HG03196 (cell line): Measurements from ENCODE around the gene LYPD6.

Experiments
- ATAC-seq: cut with Tn5 transposase; IDR thresholded peaks from one replicate; pipeline ENCODE4 v1.9.1; 2021; ENCODE audit not compliant: unreplicated experiment

The LYPD6 gene

DNA sequence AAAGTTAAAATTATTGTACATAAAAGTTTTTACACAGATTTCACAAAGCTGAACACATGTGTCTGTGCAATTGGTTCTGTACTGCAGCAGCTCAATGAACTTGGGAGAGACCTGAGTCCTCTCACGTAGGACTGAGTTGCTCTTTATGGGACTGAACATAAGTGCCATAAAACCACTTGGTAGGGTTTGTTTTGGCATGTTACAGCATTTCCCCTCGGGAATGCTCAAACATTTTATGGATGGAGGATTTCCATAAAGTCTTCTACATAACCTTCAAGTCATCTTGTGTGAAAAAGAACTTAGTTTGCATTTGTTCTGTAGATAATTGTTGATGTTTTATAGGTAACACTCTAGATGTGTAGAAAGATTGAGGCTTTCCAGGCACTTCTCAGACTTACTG lies 15.9 kb downstream of the LYPD6 start:
- ATAC-seq = no peak

DNA sequence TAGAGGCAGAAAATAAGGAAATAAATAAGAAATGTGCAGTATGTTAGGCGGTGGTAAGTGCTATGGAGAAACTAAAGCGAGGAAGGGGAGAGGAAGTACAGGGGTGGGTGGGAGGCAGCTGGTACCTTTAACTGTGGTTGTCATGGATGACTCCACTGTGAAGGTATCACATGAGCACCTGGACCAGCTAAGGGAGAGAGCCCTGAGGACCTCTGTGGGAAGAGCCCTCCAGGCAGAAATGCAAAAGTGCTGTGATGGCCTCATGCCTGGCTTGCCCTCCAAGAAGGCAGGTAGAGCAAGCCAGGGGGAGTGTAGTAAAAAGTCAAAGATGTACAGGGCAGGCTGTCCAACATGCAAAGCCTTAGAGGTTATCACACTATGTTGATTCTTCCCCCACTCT lies 17.9 kb downstream of the LYPD6 start:
- ATAC-seq = no peak

DNA sequence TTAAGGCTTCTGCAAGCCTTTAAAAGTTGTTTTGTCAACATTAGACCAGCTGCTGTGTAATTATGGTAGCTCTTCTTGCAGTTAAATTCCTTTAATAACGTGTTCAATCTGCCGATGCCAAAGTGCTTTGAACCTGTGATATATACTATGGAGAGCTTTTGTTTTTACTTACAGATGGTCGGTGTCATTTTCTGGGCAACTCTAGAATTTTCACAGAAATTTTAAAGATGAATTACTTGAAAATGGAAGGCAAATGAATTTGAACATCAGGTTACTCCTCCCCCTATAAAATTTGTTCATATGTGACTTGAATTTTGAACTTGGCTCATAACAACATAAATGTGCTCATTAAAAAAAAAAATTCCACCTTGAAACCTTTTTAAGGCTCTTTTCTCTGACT lies 23.0 kb downstream of the LYPD6 start:
- ATAC-seq = no peak

DNA sequence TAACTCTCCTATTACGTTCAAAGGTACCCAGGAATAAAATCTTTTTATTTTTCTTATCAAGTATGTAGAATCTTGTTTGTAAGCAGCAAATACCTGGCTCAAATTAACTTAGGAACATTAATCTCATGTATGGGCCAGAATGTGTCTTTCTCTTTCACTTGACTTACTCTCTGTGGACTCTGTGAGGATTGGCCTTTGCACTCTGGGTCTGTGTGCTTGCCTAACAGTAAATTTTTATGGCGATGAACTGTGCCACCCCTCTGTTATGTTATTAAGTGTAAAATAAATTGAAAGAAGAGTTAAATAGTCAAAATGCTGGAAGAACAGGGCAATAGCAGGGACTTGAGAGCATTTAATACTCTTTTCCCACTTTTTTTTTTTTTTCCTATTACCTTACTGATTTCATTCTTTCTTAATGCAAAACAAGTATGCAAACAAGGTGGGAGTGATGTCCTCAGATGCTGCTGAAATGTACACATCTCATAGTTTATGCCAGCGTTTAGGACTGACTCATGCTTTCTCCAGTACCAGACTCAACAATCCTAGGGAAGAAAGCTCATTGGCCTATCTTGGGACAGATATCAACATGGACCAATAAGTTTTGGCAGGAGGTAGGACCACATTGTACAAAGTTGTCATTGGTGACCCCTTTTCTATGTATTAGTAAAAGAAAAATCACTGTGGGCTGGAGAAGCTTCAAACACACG lies 25.5 kb downstream of the LYPD6 start:
- ATAC-seq = no peak

- ATAC-seq = no peak
These were observed 26.7 kb downstream of the LYPD6 start for GRCh38 chr2:149357058-149357457.

DNA sequence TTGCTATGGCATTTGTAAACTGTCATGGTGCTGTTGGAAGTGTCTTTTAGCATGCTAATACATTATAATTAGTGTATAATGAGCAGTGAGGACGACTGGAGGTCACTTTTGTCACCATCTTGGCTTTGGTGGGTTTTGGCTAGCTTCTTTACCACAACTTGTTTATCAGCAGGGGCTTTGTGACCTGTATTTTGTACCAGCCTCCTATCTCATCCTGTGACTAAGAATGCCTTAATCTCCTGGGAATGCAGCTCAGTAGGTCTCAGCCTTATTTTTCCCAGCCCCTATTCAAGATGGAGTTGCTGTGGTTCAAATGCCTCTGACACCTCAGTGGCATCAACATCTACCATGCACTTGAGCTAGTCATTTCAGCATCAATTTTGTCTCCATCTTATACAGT lies 29.7 kb downstream of the LYPD6 start:
- no peak for ATAC-seq

DNA sequence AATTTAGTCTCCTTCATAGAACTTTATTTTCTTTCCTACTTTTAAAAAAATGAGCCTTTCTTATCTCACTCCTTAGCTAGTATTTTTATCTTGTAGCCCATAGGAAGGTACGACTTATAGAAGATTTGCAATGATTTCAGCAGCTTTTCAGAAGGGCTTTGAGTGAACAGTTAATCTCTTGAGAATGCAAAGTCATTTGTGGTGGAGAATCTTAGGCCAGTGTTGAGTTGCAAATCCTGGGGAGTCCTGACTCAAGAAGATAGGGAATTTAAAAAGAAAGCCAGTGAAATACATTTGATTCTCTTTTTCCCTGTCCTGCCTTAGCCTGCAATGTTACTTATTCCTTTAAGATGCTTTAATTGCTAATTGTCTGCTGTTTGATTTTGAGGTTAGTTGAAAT lies 33.6 kb downstream of the LYPD6 start:
- ATAC-seq = no peak

GRCh38 chr2:149364839-149365238 lies 34.5 kb downstream of the LYPD6 start:
- ATAC-seq = no peak

DNA sequence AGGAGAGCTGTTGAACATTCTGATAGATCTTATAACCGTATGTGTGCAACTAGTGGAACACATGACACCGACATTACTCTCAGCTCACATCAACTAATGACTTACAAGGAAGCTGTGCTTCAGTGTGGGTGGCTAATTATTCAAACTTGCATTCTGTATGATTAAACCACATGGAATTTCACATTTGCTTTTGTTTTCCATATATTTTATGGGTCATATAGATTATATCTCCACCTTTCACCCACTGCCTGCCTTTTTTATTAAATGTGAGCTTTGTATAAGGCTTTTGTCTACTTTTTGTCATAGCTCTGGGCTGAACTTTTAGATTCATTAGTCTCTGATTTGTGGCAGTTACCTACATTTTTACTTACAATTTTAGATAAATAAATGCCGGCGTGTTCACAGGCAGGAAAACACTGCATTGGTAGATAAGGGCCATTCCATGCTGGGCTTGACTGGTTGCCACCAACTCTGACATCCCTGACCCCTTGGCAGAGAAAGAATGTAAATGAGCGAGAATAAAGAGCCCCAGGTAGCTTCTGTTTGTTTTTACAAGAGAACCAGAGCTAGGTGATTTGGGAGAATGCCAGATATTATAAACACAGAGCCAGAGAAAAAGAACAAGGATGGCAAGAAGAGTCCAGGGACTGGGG lies 35.7 kb downstream of the LYPD6 start:
- ATAC-seq = no peak

DNA sequence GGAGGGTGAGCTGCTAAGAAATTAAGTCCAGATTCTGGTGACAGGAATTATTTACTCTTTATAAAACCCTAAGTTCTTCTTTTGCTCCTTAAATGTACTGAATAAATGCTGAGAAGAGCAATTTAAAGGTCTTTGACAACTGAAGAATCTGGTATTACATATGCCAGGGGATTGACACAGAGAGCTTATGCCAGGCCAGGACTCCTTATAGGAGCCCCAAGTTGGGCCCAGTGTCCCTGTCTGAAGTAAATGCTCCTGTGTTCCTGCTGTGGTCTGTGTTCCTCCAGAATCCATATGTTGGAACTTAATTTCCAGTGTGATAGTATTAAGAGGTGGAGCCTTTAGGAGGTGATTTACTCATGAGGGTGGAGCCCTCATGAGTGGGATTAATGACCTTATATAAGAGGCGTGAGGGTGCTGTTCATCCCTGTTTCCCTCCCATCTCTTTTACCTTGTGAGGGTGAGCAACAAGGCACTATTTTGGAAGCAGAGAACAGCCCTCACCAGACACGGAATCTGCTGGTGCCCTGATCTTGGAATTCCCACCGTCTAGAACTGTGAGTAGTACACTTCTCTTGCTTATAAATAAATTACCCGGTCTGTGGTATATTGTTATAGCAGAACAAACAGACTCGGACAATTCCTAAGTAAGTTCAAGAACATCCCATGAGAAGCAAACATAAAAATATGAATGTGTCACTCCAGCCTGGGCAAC lies 39.8 kb downstream of the LYPD6 start:
- ATAC-seq = no peak

- no peak for ATAC-seq
These were observed 41.1 kb downstream of the LYPD6 start for GRCh38 chr2:149371476-149371875.

- no peak for ATAC-seq
These were observed 45.5 kb downstream of the LYPD6 start for GRCh38 chr2:149375801-149376361.

GRCh38 chr2:149380205-149380604 lies 49.8 kb downstream of the LYPD6 start:
- ATAC-seq = no peak

- no peak for ATAC-seq
These were observed 53.0 kb downstream of the LYPD6 start for GRCh38 chr2:149383340-149383739.

DNA sequence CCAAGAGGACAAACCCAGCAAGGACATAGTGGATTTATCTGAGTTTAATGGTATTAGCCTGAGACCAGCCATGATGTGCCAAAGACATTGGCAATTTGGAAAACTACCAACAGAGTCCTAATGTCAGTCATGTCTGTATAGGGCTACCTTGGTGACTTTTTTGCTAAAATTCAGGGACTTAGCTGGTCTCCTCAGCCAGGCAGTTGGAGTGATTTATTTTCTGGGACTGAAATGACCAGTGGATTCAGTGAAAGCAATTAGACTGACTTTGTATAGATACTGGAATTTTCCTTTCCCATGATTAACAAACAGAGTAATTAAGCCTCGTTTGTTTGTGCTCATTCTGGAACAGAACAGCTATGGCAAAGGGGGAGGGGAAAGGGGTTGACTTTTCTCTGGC lies 55.0 kb downstream of the LYPD6 start:
- no peak for ATAC-seq

DNA sequence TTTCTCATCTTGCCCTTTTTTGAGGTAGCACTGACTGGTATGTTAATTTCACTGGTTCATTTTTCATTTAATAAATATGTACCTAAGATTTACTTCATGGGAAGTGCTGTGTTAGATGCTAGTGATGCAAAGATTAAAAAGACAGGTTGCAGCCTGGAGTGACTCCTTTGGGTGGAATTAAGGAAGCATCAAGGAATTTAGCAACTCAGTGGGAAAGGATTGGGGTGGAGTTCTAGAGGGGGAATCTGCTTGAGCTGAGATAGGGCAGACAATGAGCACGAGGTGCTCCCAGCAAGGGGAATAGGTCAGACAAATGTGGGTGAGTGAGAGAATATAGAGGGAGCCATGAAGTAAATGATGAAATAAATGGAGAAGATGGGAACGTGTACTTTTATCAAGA lies 57.0 kb downstream of the LYPD6 start:
- no peak for ATAC-seq

GRCh38 chr2:149388120-149388816 lies 57.9 kb downstream of the LYPD6 start:
- ATAC-seq = no peak

- no peak for ATAC-seq
These were observed 59.2 kb downstream of the LYPD6 start for GRCh38 chr2:149389506-149390167.

GRCh38 chr2:149393614-149394013 lies 63.2 kb downstream of the LYPD6 start:
- no peak for ATAC-seq

DNA sequence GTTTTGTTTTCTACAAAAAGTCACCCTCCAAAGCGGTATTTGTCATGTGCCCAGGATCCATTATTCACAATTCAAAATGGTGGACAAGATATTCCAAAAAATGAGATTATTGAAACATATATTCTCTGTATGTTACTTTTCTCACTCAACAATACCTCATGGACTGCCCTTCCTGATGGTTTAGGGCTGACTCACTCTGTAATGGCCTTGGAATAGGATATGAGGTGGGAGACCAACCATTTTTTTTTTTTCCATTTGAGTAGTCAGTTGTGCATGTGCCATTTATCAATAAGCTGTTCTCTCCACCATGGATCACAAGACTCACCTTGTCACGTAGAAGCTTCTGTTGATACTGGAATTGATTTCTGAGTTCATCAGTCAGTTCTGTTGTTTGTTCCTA lies 64.5 kb downstream of the LYPD6 start:
- ATAC-seq = no peak
